ENCODE data around the gene PGLYRP2.

Gene PGLYRP2

GRCh38 chr19:15424692-15425272, 54.5 kb downstream of the PGLYRP2 start:
- no peak for TF ChIP-seq CTCF (IDR thresholded peaks at IDR 0.05; ENCODE audit: poor library complexity, severe bottlenecking)
- DNase-seq (ENCODE audit: low spot score) = peak; percentile 64
- H3K36me3 ChIP-seq (ENCODE audit: low read depth) = peaks cover 56% of the 10 kb centered on the region

GRCh38 chr19:15424121-15424520, 55.2 kb downstream of the PGLYRP2 start:
- Histone ChIP-seq H3K27me3 (ENCODE audit: insufficient read depth, poor library complexity, severe bottlenecking) (no peaks in the 10 kb centered on the region), H3K9me3 (ENCODE audit: severe bottlenecking) (peaks cover 4% of the 10 kb centered on the region), H3K27ac (ENCODE audit: poor library complexity, severe bottlenecking) (no peak overlapping the region), H3K4me1 (ENCODE audit: insufficient read depth, poor library complexity, severe bottlenecking) (no peaks in the 10 kb centered on the region), H3K4me3 (ENCODE audit: severe bottlenecking) (no peak overlapping the region), H3K36me3 (ENCODE audit: low read depth) (peaks cover 53% of the 10 kb centered on the region)
- DNase-seq (ENCODE audit: low spot score) = no peak
- TF ChIP-seq CTCF (IDR thresholded peaks at IDR 0.05; ENCODE audit: poor library complexity, severe bottlenecking) = no peak
- ATAC-seq (ENCODE audit: low read depth) = no peak

More at GRCh38 chr19:15424692-15425272, 54.5 kb downstream of the PGLYRP2 start:
- Histone ChIP-seq H3K9me3 (ENCODE audit: severe bottlenecking) (peaks cover 4% of the 10 kb centered on the region), H3K27me3 (ENCODE audit: insufficient read depth, poor library complexity, severe bottlenecking) (no peaks in the 10 kb centered on the region), H3K4me3 (ENCODE audit: severe bottlenecking) (no peak overlapping the region), H3K4me1 (ENCODE audit: insufficient read depth, poor library complexity, severe bottlenecking) (no peaks in the 10 kb centered on the region), H3K27ac (ENCODE audit: poor library complexity, severe bottlenecking) (no peak overlapping the region)
- ATAC-seq (ENCODE audit: low read depth) = no peak

- no peak for ATAC-seq (ENCODE audit: low read depth)
- Histone ChIP-seq H3K4me1 (ENCODE audit: insufficient read depth, poor library complexity, severe bottlenecking) (no peaks in the 10 kb centered on the region), H3K27me3 (ENCODE audit: insufficient read depth, poor library complexity, severe bottlenecking) (no peaks in the 10 kb centered on the region), H3K4me3 (ENCODE audit: severe bottlenecking) (no peak overlapping the region), H3K9me3 (ENCODE audit: severe bottlenecking) (peaks cover 4% of the 10 kb centered on the region), H3K36me3 (ENCODE audit: low read depth) (peaks cover 47% of the 10 kb centered on the region), H3K27ac (ENCODE audit: poor library complexity, severe bottlenecking) (no peak overlapping the region)
- no peak for DNase-seq (ENCODE audit: low spot score)
- no peak for TF ChIP-seq CTCF (IDR thresholded peaks at IDR 0.05; ENCODE audit: poor library complexity, severe bottlenecking)
These were observed 56.2 kb downstream of the PGLYRP2 start for GRCh38 chr19:15423130-15423529.

- Histone ChIP-seq H3K27me3 (ENCODE audit: insufficient read depth, poor library complexity, severe bottlenecking) (no peaks in the 10 kb centered on the region), H3K36me3 (ENCODE audit: low read depth) (peaks cover 40% of the 10 kb centered on the region), H3K4me1 (ENCODE audit: insufficient read depth, poor library complexity, severe bottlenecking) (no peaks in the 10 kb centered on the region), H3K4me3 (ENCODE audit: severe bottlenecking) (no peak overlapping the region), H3K9me3 (ENCODE audit: severe bottlenecking) (peaks cover 4% of the 10 kb centered on the region), H3K27ac (ENCODE audit: poor library complexity, severe bottlenecking) (no peak overlapping the region)
- no peak for TF ChIP-seq CTCF (IDR thresholded peaks at IDR 0.05; ENCODE audit: poor library complexity, severe bottlenecking)
- no peak for ATAC-seq (ENCODE audit: low read depth)
- DNase-seq (ENCODE audit: low spot score) = peak; percentile 47
These were observed 56.8 kb downstream of the PGLYRP2 start for GRCh38 chr19:15422296-15423075.
